ENCODE results near the gene GALNT2.

GALNT2 gene

DNA sequence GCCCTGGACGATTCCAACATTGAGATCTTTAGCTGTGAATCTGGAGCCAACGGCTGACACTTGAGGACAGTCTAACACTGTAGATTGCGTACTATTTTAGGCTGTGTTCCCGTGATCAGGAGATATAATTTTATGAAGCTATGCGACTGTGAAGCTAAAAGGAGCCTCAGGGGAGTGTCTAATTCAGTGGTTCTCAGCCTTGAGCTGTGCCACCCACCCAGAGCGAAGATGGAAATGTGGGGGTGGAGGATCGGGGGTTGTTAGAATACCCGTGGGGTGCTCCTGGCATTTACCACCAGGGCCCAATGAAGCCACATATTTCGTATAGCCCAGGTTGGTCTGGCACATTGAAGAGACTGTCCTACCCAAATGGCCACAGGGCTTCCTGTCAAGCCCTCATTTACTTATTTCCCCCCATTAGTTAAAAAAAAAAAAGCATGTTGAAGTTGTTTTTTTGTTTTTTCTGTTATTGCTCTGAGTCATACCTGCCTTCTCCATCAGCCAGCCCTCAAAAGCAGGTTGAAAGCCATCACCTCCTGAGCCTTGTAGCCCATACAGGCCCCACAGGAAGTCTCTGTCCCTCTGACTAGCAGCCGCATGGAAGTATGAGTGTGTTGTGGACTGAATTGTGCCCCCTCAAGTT is 141.7 kb downstream of the GALNT2 start:
- no peaks in the 10 kb centered on the region for H3F3A ChIP-seq (ENCODE audit: insufficient read depth)
- no peaks in the 10 kb centered on the region for H3K36me3 ChIP-seq (ENCODE audit: low read length)
- H3K27ac ChIP-seq (ENCODE audit: low read depth, low read length): no peak overlapping the region
- no peak overlapping the region for H3K9ac ChIP-seq (ENCODE audit: low read length)
- H3K4me2 ChIP-seq (ENCODE audit: low read depth, low read length, poor library complexity, severe bottlenecking): no peak overlapping the region
- H3K9me2 ChIP-seq (replicated peaks; ENCODE audit: insufficient read depth, low read length): no peaks in the 10 kb centered on the region
- no peaks in the 10 kb centered on the region for H3K9me3 ChIP-seq (ENCODE audit: insufficient read depth, low read length)
- H4K20me1 ChIP-seq (ENCODE audit: low read depth, low read length): no peaks in the 10 kb centered on the region
- no peaks in the 10 kb centered on the region for H3K79me2 ChIP-seq (ENCODE audit: insufficient read depth, low read length)
- H3K27me3 ChIP-seq (ENCODE audit: low read length): no peaks in the 10 kb centered on the region
- no peak overlapping the region for H3K4me3 ChIP-seq (ENCODE audit: insufficient read depth, low read length, poor library complexity, severe bottlenecking)
- TF ChIP-seq EZH2phosphoT487 (conservative IDR thresholded peaks at IDR 0.05; ENCODE audit: low read length): no peak
- TF ChIP-seq, protein P1, sequence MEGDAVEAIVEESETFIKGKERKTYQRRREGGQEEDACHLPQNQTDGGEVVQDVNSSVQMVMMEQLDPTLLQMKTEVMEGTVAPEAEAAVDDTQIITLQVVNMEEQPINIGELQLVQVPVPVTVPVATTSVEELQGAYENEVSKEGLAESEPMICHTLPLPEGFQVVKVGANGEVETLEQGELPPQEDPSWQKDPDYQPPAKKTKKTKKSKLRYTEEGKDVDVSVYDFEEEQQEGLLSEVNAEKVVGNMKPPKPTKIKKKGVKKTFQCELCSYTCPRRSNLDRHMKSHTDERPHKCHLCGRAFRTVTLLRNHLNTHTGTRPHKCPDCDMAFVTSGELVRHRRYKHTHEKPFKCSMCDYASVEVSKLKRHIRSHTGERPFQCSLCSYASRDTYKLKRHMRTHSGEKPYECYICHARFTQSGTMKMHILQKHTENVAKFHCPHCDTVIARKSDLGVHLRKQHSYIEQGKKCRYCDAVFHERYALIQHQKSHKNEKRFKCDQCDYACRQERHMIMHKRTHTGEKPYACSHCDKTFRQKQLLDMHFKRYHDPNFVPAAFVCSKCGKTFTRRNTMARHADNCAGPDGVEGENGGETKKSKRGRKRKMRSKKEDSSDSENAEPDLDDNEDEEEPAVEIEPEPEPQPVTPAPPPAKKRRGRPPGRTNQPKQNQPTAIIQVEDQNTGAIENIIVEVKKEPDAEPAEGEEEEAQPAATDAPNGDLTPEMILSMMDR (IDR thresholded peaks at IDR 0.05; ENCODE audit: insufficient read depth, low read length, poor library complexity, severe bottlenecking): no peak
- H2AFZ ChIP-seq (ENCODE audit: low read depth, low read length, severe bottlenecking): no peak overlapping the region

DNA sequence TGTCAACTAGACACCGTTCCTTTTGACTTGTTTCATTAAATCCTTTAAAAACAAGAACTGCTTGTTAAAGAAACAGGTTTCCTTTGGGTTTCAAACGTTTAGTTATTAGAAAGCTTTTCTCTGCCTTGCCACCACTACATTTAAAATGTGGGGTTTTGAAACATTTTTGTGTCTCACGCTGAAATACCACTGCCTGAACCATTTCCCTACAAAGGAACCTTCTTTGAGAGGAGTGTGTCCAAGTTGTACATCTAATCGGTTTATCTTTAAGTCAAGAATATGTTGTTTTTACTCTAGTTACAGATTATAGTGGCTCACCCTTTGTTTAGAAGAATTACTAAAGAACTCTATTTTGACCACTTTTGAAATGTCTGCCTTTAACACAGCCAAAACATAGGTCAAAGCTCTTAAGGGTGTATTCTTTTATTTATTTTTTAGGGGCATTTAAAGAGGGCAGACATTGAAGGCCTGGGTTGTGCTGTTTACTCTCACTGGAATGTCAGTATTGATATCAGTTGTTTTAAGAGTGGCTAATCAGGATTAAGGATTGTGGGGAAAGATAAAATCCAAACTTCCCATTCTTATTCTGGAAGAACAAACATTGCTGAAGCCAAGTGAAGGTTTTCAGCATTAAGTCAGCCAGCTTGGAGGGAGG is 143.4 kb downstream of the GALNT2 start:
- no peaks in the 10 kb centered on the region for H3K79me2 ChIP-seq (ENCODE audit: insufficient read depth, low read length)
- H3K4me3 ChIP-seq (ENCODE audit: insufficient read depth, low read length, poor library complexity, severe bottlenecking): no peak overlapping the region
- no peak overlapping the region for H3K9ac ChIP-seq (ENCODE audit: low read length)
- no peaks in the 10 kb centered on the region for H3K27me3 ChIP-seq (ENCODE audit: low read length)
- H3K27ac ChIP-seq (ENCODE audit: low read depth, low read length): no peak overlapping the region
- no peaks in the 10 kb centered on the region for H4K20me1 ChIP-seq (ENCODE audit: low read depth, low read length)
- H3K36me3 ChIP-seq (ENCODE audit: low read length): no peaks in the 10 kb centered on the region
- no peaks in the 10 kb centered on the region for H3K9me3 ChIP-seq (ENCODE audit: insufficient read depth, low read length)
- TF ChIP-seq, protein P1 (IDR thresholded peaks at IDR 0.05; ENCODE audit: insufficient read depth, low read length, poor library complexity, severe bottlenecking): no peak
- TF ChIP-seq EZH2phosphoT487 (conservative IDR thresholded peaks at IDR 0.05; ENCODE audit: low read length): no peak
- no peaks in the 10 kb centered on the region for H3K9me2 ChIP-seq (replicated peaks; ENCODE audit: insufficient read depth, low read length)
- H3K4me2 ChIP-seq (ENCODE audit: low read depth, low read length, poor library complexity, severe bottlenecking): no peak overlapping the region
- H2AFZ ChIP-seq (ENCODE audit: low read depth, low read length, severe bottlenecking): no peak overlapping the region
- H3F3A ChIP-seq (ENCODE audit: insufficient read depth): no peaks in the 10 kb centered on the region

DNA sequence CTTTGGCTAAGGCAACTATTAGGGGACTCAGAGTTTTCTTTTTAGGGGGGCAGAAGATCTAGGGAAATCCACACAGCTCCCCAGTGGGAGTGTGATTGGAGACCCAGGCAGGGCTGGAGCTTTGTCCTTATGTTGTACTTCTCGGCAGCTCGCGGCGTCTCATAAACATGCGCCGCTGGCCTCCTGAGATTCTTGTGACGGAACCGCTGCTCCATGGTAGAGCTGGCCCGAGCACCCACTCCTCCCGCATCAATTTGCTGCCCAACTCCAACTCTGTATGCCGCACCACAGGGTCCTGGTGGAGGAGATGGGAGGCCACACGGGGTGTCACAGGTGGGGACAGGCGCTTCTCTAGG is 143.9 kb downstream of the GALNT2 start:
- Histone ChIP-seq H3K27ac (ENCODE audit: low read depth, low read length) (no peak overlapping the region), H3K36me3 (ENCODE audit: low read length) (no peaks in the 10 kb centered on the region), H3K27me3 (ENCODE audit: low read length) (no peaks in the 10 kb centered on the region), H2AFZ (ENCODE audit: low read depth, low read length, severe bottlenecking) (no peak overlapping the region), H4K20me1 (ENCODE audit: low read depth, low read length) (no peaks in the 10 kb centered on the region), H3F3A (ENCODE audit: insufficient read depth) (no peaks in the 10 kb centered on the region), H3K4me3 (ENCODE audit: insufficient read depth, low read length, poor library complexity, severe bottlenecking) (no peak overlapping the region), H3K79me2 (ENCODE audit: insufficient read depth, low read length) (no peaks in the 10 kb centered on the region), H3K9ac (ENCODE audit: low read length) (no peak overlapping the region), H3K9me2 (replicated peaks; ENCODE audit: insufficient read depth, low read length) (no peaks in the 10 kb centered on the region), H3K4me2 (ENCODE audit: low read depth, low read length, poor library complexity, severe bottlenecking) (no peak overlapping the region), H3K9me3 (ENCODE audit: insufficient read depth, low read length) (no peaks in the 10 kb centered on the region)
- TF ChIP-seq, protein P1 (IDR thresholded peaks at IDR 0.05; ENCODE audit: insufficient read depth, low read length, poor library complexity, severe bottlenecking): no peak
- no peak for TF ChIP-seq EZH2phosphoT487 (conservative IDR thresholded peaks at IDR 0.05; ENCODE audit: low read length)
